Muscle of back (tissue), 11 donors: ENCODE data around the gene HOGA1. TPM values are rescaled to one million over a fixed set of nuclear protein-coding genes. Genes with fewer than 3 reads are reported as not detected.
"Not testable (repeated sequence)": the region's sequence is repeated elsewhere in the genome, so short reads cannot be mapped to it uniquely, and the experiment has no call there.

ENCODE experiments used
- DNase-seq, 3 donors: peaks; one replicate each; pipeline versions ENCODE4 v3.0.0 to v3.0.0-alpha.2; 2013
- polyA plus RNA-seq, 10 donors: library from polyadenylated mRNA; unstranded; fragments of 120-200 nt; gene quantifications; one replicate each; pipeline ENCODE4 v1.2.1, GENCODE V29; 2013; ENCODE audit not compliant: insufficient read length in 10 of 10

Gene HOGA1
- polyA plus RNA-seq, 10 donors = 0.34 to 1.6 (median 0.80) TPM

GRCh38 chr10:97608991-97609561, 24.9 kb downstream of the HOGA1 start:
- DNase-seq = peak in 1 of 3 donors; percentile 20

- DNase-seq = no peak
Measured at GRCh38 chr10:97611473-97611872, 27.3 kb downstream of the HOGA1 start.

GRCh38 chr10:97612386-97612785, 28.2 kb downstream of the HOGA1 start:
- DNase-seq = peak in 2 of 3 donors; percentile 63 to 72

DNA sequence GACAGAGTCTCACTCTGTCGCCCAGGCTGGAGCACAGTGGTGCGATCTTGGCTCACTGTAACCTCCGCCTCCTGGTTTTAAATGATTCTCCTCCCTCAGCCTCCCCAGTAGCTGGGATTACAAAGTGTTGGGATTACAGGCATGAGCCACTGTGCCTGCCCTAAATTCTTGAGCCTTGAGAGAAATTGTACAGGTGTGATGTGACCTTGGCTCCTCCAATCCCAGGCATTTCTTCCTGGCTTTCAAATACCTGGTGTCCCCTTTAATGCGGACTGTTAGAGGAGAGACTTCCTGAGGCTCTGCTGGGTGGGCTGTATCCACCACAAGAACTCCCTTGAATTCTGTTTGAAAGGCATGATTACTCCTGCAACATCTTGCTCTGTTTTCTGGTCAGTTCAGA, 34.1 kb downstream of the HOGA1 start:
- DNase-seq = no peak

GRCh38 chr10:97618733-97619132, 34.5 kb downstream of the HOGA1 start:
- no peak for DNase-seq

- DNase-seq = no peak
Measured at GRCh38 chr10:97623277-97623676, 39.1 kb downstream of the HOGA1 start.

DNA sequence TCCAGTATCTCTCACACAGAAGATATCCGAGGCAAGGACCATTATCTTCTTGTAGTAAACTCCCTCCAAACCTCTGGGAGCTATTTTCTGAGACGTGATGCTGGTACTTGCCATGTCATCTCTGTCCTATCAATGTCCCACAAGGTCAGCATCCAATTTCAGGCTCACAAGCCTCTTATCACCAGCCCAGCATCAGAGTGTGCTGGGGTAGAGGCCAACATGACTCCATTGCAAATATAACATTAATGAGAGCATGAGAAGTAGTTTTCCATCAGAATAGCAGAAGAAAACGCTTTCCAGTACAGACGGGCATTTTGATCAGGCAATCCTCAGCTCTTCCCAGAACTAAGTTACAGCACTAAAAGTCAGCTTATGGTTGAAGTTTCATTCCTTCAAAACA, 43.5 kb downstream of the HOGA1 start:
- no peak for DNase-seq

DNA sequence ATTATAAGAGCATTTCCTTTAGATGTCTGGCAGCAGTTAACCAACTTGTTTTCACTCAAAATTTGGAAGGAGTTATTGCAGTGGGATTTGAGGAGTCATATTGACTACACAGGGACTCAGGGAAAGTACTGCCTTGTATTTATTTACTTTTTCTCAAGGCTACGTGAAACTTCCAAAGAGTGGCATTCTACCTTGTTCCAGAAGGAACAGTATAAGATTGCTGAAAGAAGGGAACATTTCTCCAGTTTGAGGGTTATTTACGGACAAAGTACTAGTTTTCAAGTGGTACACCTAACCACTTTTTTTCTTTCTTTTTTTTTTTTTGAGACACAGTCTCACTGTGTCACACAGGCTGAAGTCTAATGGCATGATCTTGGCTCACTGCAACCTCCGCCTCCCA, 44.0 kb downstream of the HOGA1 start:
- no peak for DNase-seq

GRCh38 chr10:97629289-97629688, 45.1 kb downstream of the HOGA1 start:
- DNase-seq = no peak

DNA sequence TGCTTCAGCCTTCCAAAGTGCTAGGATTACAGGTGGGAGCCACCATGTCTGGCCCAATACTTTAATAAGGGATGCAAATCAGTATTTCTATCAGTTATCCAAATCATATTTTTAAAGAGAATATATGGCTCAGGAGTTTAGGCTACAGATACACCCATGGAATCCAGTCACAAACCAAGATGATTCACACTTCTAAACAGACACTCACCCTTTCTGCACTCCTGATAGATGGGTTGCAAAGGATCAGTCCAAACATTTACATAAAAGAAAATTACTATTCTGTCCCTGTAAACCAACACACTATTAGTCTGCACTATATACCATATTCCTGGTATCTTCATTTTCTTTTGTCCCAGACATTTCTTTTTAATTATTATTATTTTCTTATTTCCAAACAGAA, 46.9 kb downstream of the HOGA1 start:
- no peak for DNase-seq

- DNase-seq = peak; percentile 90 to 97 (median 93)
Measured at GRCh38 chr10:97632949-97633884, 49.0 kb downstream of the HOGA1 start, which contains the start of gene MORN4. TSS of gene MORN4 (minus strand) at chr10:97633500. CDS start at chr10:97619653, 13,847 bp downstream.

DNA sequence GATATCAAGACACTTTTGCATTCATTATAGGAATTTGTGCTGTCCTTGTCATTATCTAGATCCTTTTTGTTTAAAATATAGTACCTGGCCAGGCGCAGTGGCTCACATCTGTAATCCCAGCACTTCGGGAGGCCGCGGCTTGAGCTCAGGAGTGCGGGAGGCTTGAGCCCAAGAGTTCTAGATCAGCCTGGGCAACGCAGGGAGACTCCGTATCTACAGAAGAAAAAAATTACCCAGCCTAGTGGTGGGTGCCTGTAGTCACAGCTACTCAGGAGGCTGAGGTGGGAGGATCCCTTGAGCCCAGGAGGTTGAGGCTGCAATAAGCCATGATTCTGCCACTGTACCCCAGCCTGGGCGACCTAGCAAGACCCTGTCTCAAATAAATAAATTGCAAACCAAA, 49.7 kb downstream of the HOGA1 start:
- no peak for DNase-seq

DNA sequence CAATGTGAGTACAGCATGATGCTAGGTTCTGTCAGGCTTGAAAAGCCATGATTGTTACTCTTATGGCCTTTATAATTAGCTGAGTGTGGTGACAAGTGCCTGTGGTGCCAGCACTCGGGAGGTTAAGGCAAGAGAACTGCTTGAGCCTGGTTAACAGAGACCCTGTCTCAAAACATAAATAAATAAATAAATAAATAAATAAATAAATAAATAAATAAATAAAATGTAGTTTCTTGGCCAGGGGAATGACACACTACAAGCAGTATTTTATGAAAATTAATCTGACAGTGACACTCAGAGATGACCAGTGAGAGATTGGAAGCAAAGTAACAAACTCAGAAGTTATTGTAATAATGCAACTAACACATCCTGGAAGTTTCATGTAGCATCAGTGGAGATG, 51.4 kb downstream of the HOGA1 start:
- no peak for DNase-seq

DNA sequence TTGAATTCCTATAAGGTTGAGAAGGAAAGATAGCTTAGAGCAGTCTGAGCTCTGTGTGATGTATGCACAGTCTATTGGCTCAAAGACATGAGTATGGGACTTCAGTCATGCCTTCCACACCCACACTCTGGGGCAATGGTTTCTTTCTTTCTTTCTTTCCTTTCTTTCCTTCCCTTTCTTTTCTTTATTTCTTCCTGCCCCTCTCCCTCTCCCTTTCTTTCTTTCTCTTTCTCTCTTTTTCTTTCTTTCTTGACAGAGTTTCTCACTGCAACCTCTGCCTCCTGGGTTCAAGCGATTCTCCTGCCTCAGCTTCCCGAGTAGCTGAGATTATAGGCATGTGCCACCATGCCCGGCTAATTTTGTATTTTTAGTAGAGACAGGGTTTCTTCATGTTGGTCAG, 54.9 kb downstream of the HOGA1 start:
- not testable (repeated sequence) for DNase-seq

DNA sequence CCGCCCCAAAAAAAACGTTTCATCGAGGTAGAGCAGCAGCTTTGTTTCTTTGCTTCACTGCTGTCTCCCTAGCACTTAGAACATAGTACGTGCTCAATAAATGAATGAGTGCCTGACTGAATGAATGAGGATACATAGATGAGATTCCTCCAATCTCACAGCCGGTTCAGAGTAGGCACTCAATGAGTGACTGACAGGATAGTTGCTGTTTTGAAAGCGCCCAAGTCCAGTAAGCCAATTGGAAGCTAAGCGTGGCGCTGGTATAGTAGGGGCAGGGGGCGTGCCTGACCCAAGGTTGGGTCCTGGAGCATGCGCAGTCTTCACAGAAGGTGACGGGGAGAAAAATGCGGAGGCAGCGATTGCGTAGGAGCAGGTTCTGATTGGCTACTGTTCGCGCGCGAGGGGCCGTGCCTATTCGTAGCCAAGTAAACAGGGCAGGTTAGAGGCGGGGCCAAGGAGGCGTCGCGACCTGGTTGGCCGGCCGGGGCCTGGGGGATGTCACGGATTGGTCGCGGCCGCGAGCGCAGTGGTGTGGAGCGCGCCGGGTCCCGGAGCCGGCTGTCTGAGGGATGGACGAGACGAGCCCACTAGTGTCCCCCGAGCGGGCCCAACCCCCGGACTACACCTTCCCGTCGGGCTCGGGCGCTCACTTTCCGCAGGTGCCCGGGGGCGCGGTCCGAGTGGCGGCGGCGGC, 56.1 kb downstream of the HOGA1 start, which contains the start of gene PI4K2A:
Gene PI4K2A (plus strand): TSS at position 498 of the 694 bp plus-strand sequence. CDS start 72 bp downstream, at position 570.
- peak; percentile 98 to 99 (median 99) for DNase-seq

- peak; percentile 15 to 76 (median 45) for DNase-seq
Measured at GRCh38 chr10:97640868-97641811, 57.0 kb downstream of the HOGA1 start.

DNA sequence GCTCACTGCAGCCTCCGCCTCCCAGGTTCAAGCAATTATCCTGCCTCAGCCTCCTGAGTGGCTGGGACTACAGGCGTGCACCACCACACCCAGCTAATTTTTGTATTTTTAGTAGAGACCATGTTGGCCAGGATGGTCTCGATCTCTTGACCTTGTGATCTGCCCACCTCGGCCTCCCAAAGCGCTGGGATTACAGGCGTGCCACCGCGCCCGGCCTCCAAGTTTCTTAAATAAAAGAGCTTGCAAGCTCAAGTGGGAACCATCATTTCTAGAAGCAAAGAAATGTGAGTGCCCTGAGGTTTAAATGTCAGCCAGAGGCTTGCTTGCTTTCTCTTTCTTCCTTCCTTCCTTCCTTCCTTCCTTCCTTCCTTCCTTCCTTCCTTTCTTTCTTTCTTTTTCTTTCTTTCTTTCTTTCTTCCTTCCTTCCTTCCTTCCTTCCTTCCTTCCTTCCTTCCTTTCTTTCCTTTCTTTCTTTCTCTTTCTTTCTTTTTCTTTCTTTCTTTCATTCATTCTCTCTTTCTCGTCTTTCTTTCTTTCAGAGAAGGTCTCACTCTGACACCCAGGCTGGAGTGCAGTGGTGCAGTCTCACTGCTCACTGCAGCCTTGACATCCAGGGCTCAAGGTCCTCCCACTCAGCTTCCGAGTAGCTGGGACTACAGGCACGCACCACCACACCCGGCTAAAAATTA, 58.4 kb downstream of the HOGA1 start:
- DNase-seq = not testable (repeated sequence)

DNA sequence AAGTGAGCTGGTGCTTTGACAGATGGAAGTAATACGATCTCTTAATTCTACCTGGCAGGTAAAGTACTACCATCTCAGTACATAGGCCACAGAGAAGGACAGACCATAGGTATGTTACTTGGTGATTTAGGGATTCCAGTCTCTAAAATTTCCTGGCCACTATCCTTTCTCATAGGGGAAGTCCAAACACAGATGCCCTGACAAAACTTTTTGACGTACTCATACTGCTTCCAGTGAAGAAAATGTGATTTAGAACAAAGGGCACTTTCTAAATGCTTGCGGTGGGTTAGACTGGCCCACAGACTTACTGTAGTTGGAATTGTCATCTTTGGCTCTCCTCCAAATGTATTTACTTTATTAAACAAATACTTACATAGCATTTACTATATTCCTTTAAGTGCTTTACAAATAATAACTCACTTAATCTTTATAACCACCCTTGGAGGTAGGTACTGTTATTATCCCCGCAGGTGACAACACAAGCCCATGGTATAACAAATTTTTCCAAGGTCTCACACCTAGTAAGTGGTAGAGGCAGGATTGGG, 59.3 kb downstream of the HOGA1 start:
- no peak for DNase-seq

DNA sequence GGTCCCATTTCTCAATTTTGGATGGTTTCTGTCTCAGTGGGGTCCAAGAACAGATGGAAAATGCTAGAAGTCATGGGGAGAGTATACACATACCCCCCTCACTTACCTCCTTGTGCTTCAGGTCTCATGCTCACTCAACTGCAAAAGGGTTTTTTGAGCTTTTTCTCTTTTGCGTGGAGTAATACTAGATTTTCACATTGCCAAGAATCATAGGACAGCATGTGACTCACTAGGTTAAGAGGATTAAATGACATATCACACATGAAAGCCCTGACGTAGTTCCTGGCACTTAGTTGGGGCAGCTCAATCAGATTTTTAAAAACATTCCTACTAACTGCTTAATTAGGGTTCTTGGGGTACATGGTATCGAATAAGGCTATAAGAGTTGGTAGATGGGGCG, 60.7 kb downstream of the HOGA1 start:
- DNase-seq = no peak

GRCh38 chr10:97647556-97647955, 63.4 kb downstream of the HOGA1 start:
- no peak for DNase-seq
